ENCODE measurements around the gene CTU2. TPM values are rescaled to one million over a fixed set of nuclear protein-coding genes. Genes with fewer than 3 reads are reported as not detected.

CTU2 gene
- total RNA-seq, 1 experiment from 2014 or later, result 24.8 TPM

DNA sequence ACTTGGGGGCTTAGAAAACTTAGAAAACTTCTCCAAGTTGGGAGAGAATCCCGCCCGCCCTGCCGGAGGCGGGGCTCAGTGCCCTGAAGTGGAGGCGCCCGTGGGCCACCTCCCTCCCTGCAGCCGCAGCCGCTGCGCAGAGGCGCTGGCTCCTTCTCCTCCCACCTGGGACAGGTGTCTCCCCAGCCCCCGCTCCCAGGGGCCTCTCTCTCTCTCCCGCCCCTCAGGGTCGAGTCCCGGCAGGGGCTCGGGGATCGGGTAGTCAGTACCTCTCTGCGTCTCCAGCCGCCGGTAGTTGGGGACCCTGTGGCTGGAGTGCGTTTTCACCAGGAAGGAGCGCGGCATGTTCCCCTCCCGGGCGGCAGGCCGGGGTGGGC lies 20.3 kb upstream of the CTU2 start:
- ATAC-seq (peak; percentile 54), DNase-seq (ENCODE audit: low read depth, low spot score) (no peak)
- Histone ChIP-seq H3K4me3 (ENCODE audit: low read depth in 2 of 2, low read length in 2 of 2) (peak overlapping the region; percentile 45 to 58), H3K4me1 (ENCODE audit: control insufficient read depth, insufficient read depth, low read length) (no peaks in the 10 kb centered on the region; the same call in 1 of the 2 replicates), H3K9me3 (ENCODE audit: control insufficient read depth, insufficient read depth, low read depth, low read length) (no peaks in the 10 kb centered on the region), H3K27ac (ENCODE audit: low read length) (no peak overlapping the region), H3K27me3 (ENCODE audit: control insufficient read depth, insufficient read depth, low read length) (no peaks in the 10 kb centered on the region), H3K36me3 (ENCODE audit: control insufficient read depth, insufficient read depth, low read length) (no peaks in the 10 kb centered on the region)
- CTCF ChIA-PET, result no interaction called here
- intact Hi-C loops (cut with micrococcal nuclease; ENCODE audit: unreplicated experiment), result no loop called here
- in situ Hi-C loops (cut with HindIII; ENCODE audit: low pct_unique_long_range_greater_than_20kb, low sequenced_read_pairs), result no loop called here
- no peak for TF ChIP-seq POLR2AphosphoS5 (IDR thresholded peaks at IDR 0.05; ENCODE audit: low read depth, low read length)
- TF ChIP-seq CTCF (IDR thresholded peaks at IDR 0.05), result no peak
- TF ChIP-seq TCF7L2 (IDR thresholded peaks at IDR 0.05; ENCODE audit: low read depth, low read length), result no peak
- TF ChIP-seq, protein P1, sequence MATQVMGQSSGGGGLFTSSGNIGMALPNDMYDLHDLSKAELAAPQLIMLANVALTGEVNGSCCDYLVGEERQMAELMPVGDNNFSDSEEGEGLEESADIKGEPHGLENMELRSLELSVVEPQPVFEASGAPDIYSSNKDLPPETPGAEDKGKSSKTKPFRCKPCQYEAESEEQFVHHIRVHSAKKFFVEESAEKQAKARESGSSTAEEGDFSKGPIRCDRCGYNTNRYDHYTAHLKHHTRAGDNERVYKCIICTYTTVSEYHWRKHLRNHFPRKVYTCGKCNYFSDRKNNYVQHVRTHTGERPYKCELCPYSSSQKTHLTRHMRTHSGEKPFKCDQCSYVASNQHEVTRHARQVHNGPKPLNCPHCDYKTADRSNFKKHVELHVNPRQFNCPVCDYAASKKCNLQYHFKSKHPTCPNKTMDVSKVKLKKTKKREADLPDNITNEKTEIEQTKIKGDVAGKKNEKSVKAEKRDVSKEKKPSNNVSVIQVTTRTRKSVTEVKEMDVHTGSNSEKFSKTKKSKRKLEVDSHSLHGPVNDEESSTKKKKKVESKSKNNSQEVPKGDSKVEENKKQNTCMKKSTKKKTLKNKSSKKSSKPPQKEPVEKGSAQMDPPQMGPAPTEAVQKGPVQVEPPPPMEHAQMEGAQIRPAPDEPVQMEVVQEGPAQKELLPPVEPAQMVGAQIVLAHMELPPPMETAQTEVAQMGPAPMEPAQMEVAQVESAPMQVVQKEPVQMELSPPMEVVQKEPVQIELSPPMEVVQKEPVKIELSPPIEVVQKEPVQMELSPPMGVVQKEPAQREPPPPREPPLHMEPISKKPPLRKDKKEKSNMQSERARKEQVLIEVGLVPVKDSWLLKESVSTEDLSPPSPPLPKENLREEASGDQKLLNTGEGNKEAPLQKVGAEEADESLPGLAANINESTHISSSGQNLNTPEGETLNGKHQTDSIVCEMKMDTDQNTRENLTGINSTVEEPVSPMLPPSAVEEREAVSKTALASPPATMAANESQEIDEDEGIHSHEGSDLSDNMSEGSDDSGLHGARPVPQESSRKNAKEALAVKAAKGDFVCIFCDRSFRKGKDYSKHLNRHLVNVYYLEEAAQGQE (IDR thresholded peaks at IDR 0.05; ENCODE audit: insufficient read depth in 1 of 2, low read depth in 2 of 2, low read length in 1 of 2), result no peak
- POLR2A ChIA-PET, result no interaction called here
- no TSS peak for BruUV-seq (replicated peaks)

DNA sequence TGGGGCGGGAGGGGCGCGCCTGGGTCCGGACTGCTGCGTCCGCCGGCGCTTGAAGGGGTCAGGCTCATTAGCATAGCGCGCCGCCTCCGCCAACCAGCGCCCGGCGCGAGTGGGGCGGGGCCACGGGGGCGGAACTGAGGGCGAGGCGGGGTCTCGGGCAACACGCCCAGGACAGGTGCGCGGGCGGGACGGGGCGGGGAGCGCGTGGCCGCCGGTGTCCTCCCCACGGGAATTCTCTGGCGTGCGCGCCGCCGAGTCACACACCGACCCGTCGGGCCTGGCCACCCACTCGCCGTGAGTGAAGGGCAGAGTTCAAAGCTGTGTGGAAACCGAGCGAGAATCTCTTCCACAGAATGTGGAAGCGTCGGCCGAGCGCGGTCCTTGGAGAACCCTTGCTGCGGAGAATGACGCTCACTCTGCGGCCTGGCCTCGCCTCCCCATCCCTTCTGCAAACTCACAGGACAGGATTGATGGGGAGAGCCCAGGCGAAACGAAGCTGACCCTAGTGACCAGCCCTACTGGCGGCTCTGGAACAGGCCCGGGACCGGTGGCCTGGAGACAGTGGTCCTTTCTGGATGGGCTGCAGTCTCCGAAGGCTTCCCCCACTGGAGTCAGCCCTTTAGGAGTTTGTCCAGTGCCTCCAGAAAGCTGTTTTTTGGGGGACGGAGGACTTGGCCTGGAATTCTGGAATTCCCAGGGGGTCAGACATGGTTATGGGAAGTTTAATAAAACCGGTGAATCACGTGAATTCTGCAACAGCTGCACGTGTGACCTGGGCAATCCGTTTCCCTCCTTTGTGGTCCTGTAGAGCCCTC lies 19.7 kb upstream of the CTU2 start, which contains the start of gene SNAI3:
Gene SNAI3 (minus strand): TSS at position 69 of the 815 bp plus-strand sequence. CDS start 101 bp downstream, outside the sequence.
- H3K4me3 ChIP-seq (ENCODE audit: low read depth in 2 of 2, low read length in 2 of 2), result peak within 1 kb of the TSS; percentile 45 to 58
- intact Hi-C loops (cut with micrococcal nuclease; ENCODE audit: unreplicated experiment) (no loop called here), in situ Hi-C loops (cut with HindIII; ENCODE audit: low pct_unique_long_range_greater_than_20kb, low sequenced_read_pairs) (no loop called here)
- DNase-seq (ENCODE audit: low read depth, low spot score) (no peak), ATAC-seq (peak; percentile 92)
- ChIA-PET POLR2A (interaction anchor here (0.5 kb wide), 1 partner anchor 19 kb away, joined by 4 read pairs; no protein-coding TSS in a partner anchor), CTCF (interaction anchor here (1.3 kb wide), 1 partner anchor 10 kb away, joined by 3 read pairs; no protein-coding TSS in a partner anchor)
- H3K36me3 ChIP-seq (ENCODE audit: control insufficient read depth, insufficient read depth, low read length), result no peaks in the 10 kb centered on the region
- H3K27ac ChIP-seq (ENCODE audit: low read length), result no peak within 1 kb of the TSS
- BruUV-seq (replicated peaks), result no TSS peak
- no peaks in the 10 kb centered on the region for H3K27me3 ChIP-seq (ENCODE audit: control insufficient read depth, insufficient read depth, low read length)
- H3K9me3 ChIP-seq (ENCODE audit: control insufficient read depth, insufficient read depth, low read depth, low read length), result no peaks in the 10 kb centered on the region
- TF ChIP-seq TCF7L2 (IDR thresholded peaks at IDR 0.05; ENCODE audit: low read depth, low read length) (no peak), SIN3A (IDR thresholded peaks at IDR 0.05; ENCODE audit: borderline replicate concordance, insufficient read depth, low read depth, low read length) (no peak), CTCF (IDR thresholded peaks at IDR 0.05) (no peak), POLR2AphosphoS5 (IDR thresholded peaks at IDR 0.05; ENCODE audit: low read depth, low read length) (no peak)
- TF ChIP-seq, protein P1 (IDR thresholded peaks at IDR 0.05; ENCODE audit: insufficient read depth in 1 of 2, low read depth in 2 of 2, low read length in 1 of 2), result no peak
- no peaks in the 10 kb centered on the region; the same call in 1 of the 2 replicates for H3K4me1 ChIP-seq (ENCODE audit: control insufficient read depth, insufficient read depth, low read length)
